Measurements from ENCODE around the gene SHROOM4. TPM values are rescaled to one million over a fixed set of nuclear protein-coding genes. Genes with fewer than 3 reads are reported as not detected.
A peak's percentile ranks its signal among the peaks of the same experiment; 100 is the strongest.

Gene SHROOM4
- total and polyA plus RNA-seq, 5 experiments from 2014 or later: not detected

DNA sequence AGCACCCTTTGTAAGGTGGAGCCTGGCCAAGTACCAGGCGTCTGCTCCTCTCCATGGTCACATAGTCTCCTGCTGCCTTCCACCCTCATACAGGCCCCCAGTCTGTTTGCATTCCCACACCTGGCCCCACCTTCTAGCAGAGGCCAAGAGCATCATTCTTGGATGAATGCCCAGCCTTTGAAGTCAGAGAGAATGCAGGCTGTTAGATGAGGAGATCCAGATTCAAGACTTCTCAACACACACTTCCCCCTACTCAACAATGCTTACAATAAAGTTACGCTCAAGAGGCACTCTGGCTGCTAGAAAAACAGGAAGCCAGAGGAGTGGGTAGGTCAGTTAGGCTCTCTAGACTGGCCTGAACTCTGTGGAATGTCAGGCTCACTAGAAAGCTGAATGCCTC is 43.3 kb downstream of the SHROOM4 start:
- Mint-ChIP-seq H3K36me3 (no peaks in the 10 kb centered on the region), H3K9me3 (no peaks in the 10 kb centered on the region), H3K4me3 (no peak overlapping the region)

GRCh38 chrX:50769389-50770063 is 44.5 kb downstream of the SHROOM4 start:
- DNase-seq (no peak), ATAC-seq (no peak)
- no peak overlapping the region for H3K4me3 Mint-ChIP-seq
- H3K27me3 Mint-ChIP-seq: peaks cover 0 to 5% (median 0%) of the 10 kb centered on the region in 5 donors
- POLR2A ChIA-PET: no interaction called here
- H3K4me1 Mint-ChIP-seq: no peaks in the 10 kb centered on the region
- H3K27ac Mint-ChIP-seq: no peak overlapping the region
- no peaks in the 10 kb centered on the region for H3K9me3 Mint-ChIP-seq
- H3K36me3 Mint-ChIP-seq: no peaks in the 10 kb centered on the region

More for the DNA sequence above, 43.3 kb downstream of the SHROOM4 start:
- POLR2A ChIA-PET: no interaction called here
- no peaks in the 10 kb centered on the region for H3K4me1 Mint-ChIP-seq
- ATAC-seq: no peak
- no peak for DNase-seq
- H3K27me3 Mint-ChIP-seq: peaks cover 0 to 4% (median 0%) of the 10 kb centered on the region in 5 donors
- H3K27ac Mint-ChIP-seq: no peak overlapping the region

GRCh38 chrX:50768801-50769200 is 45.2 kb downstream of the SHROOM4 start:
- ATAC-seq (no peak), DNase-seq (no peak)
- Mint-ChIP-seq H3K36me3 (no peaks in the 10 kb centered on the region), H3K27me3 (peaks cover 0 to 7% (median 0%) of the 10 kb centered on the region in 5 donors), H3K9me3 (no peaks in the 10 kb centered on the region), H3K4me3 (no peak overlapping the region), H3K27ac (no peak overlapping the region), H3K4me1 (no peaks in the 10 kb centered on the region)
- POLR2A ChIA-PET: no interaction called here

DNA sequence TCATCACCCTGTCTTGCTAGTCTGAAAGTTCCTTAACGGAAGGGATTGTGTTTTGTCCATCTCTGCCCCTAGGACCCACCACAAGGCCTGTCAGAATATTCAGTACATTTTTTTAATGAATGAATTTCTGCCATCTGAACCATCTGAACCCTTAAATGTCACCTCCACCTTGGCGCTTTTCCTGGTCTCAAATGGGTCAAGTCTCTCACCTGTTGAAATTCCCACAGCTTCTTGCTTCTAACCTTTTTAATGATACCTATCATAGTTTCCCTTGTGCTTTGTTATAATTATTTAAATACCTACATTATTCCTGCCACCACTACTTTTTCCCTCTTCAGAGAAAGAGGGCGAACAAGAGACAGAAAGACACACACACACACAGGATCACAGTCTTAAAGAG is 48.0 kb downstream of the SHROOM4 start:
- no peaks in the 10 kb centered on the region for H3K9me3 Mint-ChIP-seq
- POLR2A ChIA-PET: no interaction called here

GRCh38 chrX:50762578-50762977 is 51.4 kb downstream of the SHROOM4 start:
- no peak for ATAC-seq
- no peak overlapping the region for H3K27ac Mint-ChIP-seq
- no peaks in the 10 kb centered on the region for H3K4me1 Mint-ChIP-seq
- H3K27me3 Mint-ChIP-seq: peaks cover 0 to 9% (median 0%) of the 10 kb centered on the region in 5 donors
- H3K9me3 Mint-ChIP-seq: no peaks in the 10 kb centered on the region
- H3K4me3 Mint-ChIP-seq: no peak overlapping the region
- DNase-seq: no peak
- H3K36me3 Mint-ChIP-seq: no peaks in the 10 kb centered on the region
- POLR2A ChIA-PET: no interaction called here

More for the DNA sequence above, 48.0 kb downstream of the SHROOM4 start:
- DNase-seq (no peak), ATAC-seq (no peak)
- Mint-ChIP-seq H3K27me3 (peaks cover 0 to 9% (median 0%) of the 10 kb centered on the region in 5 donors), H3K4me3 (no peak overlapping the region), H3K27ac (no peak overlapping the region), H3K4me1 (no peaks in the 10 kb centered on the region), H3K36me3 (no peaks in the 10 kb centered on the region)

GRCh38 chrX:50756276-50756675 is 57.7 kb downstream of the SHROOM4 start:
- DNase-seq (no peak), ATAC-seq (no peak)
- POLR2A ChIA-PET: no interaction called here
- no peaks in the 10 kb centered on the region for H3K9me3 Mint-ChIP-seq
- H3K27ac Mint-ChIP-seq: no peak overlapping the region
- H3K4me3 Mint-ChIP-seq: no peak overlapping the region
- peaks cover 0 to 3% (median 0%) of the 10 kb centered on the region in 5 donors for H3K27me3 Mint-ChIP-seq
- no peaks in the 10 kb centered on the region for H3K36me3 Mint-ChIP-seq
- H3K4me1 Mint-ChIP-seq: no peaks in the 10 kb centered on the region

GRCh38 chrX:50751091-50751490 is 62.9 kb downstream of the SHROOM4 start:
- H3K27me3 Mint-ChIP-seq: peaks cover 0 to 4% (median 0%) of the 10 kb centered on the region in 5 donors
- DNase-seq (no peak), ATAC-seq (no peak)
- no peaks in the 10 kb centered on the region for H3K9me3 Mint-ChIP-seq
- POLR2A ChIA-PET: no interaction called here
- H3K4me3 Mint-ChIP-seq: no peak overlapping the region
- no peaks in the 10 kb centered on the region for H3K36me3 Mint-ChIP-seq
- H3K27ac Mint-ChIP-seq: no peak overlapping the region
- no peaks in the 10 kb centered on the region for H3K4me1 Mint-ChIP-seq

GRCh38 chrX:50747471-50747900 is 66.5 kb downstream of the SHROOM4 start:
- H3K9me3 Mint-ChIP-seq: no peaks in the 10 kb centered on the region
- H3K4me1 Mint-ChIP-seq: peaks cover 0 to 2% (median 0%) of the 10 kb centered on the region in 4 donors
- no peaks in the 10 kb centered on the region for H3K36me3 Mint-ChIP-seq
- no peak overlapping the region for H3K27ac Mint-ChIP-seq
- peaks cover 0 to 13% (median 7%) of the 10 kb centered on the region in 5 donors for H3K27me3 Mint-ChIP-seq
- DNase-seq (peak in 2 of 10 donors; percentile 1 to 3), ATAC-seq (no peak)
- no peak overlapping the region for H3K4me3 Mint-ChIP-seq
- POLR2A ChIA-PET: no interaction called here

GRCh38 chrX:50736656-50737055 is 77.3 kb downstream of the SHROOM4 start:
- POLR2A ChIA-PET: no interaction called here
- ATAC-seq (no peak), DNase-seq (no peak)
- peaks cover 0 to 22% (median 4%) of the 10 kb centered on the region in 5 donors for H3K27me3 Mint-ChIP-seq
- H3K36me3 Mint-ChIP-seq: no peaks in the 10 kb centered on the region
- no peak overlapping the region for H3K27ac Mint-ChIP-seq
- peaks cover 0 to 3% (median 0%) of the 10 kb centered on the region in 4 donors for H3K4me1 Mint-ChIP-seq
- H3K9me3 Mint-ChIP-seq: peaks cover 0 to 6% (median 0%) of the 10 kb centered on the region in 9 donors
- no peak overlapping the region for H3K4me3 Mint-ChIP-seq

DNA sequence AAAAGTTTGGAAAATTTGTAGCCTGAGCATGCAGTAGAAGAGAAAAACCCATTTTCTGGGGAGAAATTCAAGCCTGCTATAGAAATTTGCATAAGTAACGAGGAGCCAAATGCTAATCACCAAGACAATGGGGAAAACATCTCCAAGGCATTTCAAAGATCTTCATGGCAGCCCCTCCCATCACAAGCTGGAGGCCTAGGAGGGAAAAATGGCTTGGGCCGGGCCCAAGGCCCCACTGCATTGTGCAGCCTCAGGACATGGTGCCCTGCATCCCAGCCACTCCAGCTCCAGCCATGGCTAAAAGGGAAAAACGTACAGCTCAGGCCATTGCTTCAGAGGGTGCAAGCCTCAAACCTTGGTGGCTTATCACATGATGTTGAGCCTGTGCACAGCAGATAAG is 87.7 kb downstream of the SHROOM4 start:
- no peaks in the 10 kb centered on the region for H3K36me3 Mint-ChIP-seq
- no peak overlapping the region for H3K4me3 Mint-ChIP-seq
- DNase-seq (no peak), ATAC-seq (no peak)
- H3K9me3 Mint-ChIP-seq: no peaks in the 10 kb centered on the region
- peaks cover 0 to 5% (median 2%) of the 10 kb centered on the region in 5 donors for H3K27me3 Mint-ChIP-seq
- H3K27ac Mint-ChIP-seq: no peak overlapping the region
- H3K4me1 Mint-ChIP-seq: no peaks in the 10 kb centered on the region
- POLR2A ChIA-PET: no interaction called here

GRCh38 chrX:50725310-50725709 is 88.7 kb downstream of the SHROOM4 start:
- Mint-ChIP-seq H3K36me3 (no peaks in the 10 kb centered on the region), H3K9me3 (no peaks in the 10 kb centered on the region), H3K27me3 (peaks cover 0 to 5% (median 2%) of the 10 kb centered on the region in 5 donors), H3K4me3 (no peak overlapping the region), H3K4me1 (no peaks in the 10 kb centered on the region), H3K27ac (peak overlapping the region in 1 of 10 donors; percentile 16)
- POLR2A ChIA-PET: no interaction called here
- ATAC-seq (no peak), DNase-seq (no peak)

DNA sequence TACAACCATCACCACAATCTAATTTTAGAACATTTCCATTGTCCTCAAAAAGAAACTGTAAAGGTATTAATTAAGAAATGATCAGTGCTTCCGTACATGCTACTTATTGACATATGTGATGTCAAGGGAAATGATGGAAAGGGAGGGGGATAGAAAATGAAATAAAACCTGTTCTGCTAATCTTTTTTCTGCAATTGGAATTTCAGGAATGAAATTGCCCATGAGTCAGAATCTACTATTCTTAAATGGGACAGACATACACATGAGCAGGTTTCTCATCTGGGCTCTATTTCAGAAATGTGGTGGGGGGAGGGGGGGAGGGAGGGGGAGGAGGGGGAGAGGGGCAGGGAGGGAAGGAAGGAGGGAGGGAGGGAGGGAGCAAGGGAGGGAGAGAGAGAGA is 91.0 kb downstream of the SHROOM4 start:
- Mint-ChIP-seq H3K27me3 (peaks cover 0 to 8% (median 0%) of the 10 kb centered on the region in 5 donors), H3K27ac (no peak overlapping the region), H3K4me1 (no peaks in the 10 kb centered on the region), H3K9me3 (no peaks in the 10 kb centered on the region), H3K36me3 (no peaks in the 10 kb centered on the region), H3K4me3 (no peak overlapping the region)
- DNase-seq: no peak
- POLR2A ChIA-PET: no interaction called here
- no peak for ATAC-seq

- no peaks in the 10 kb centered on the region for H3K4me1 Mint-ChIP-seq
- POLR2A ChIA-PET: no interaction called here
- DNase-seq (no peak), ATAC-seq (no peak)
- H3K27me3 Mint-ChIP-seq: peaks cover 0 to 9% (median 0%) of the 10 kb centered on the region in 5 donors
- H3K9me3 Mint-ChIP-seq: no peaks in the 10 kb centered on the region
- H3K36me3 Mint-ChIP-seq: no peaks in the 10 kb centered on the region
- no peak overlapping the region for H3K27ac Mint-ChIP-seq
- H3K4me3 Mint-ChIP-seq: no peak overlapping the region
Measured at GRCh38 chrX:50721764-50722521, 92.1 kb downstream of the SHROOM4 start.

Measured in naive thymus-derived CD8-positive, alpha-beta T cell (primary cell).